Activated gamma-delta T cell treated with Interleukin-2 at 50 U/mL for 16 hours (primary cell): ENCODE data around the gene IGFBP2.

Source experiments
- DNase-seq: peaks from one replicate; pipeline ENCODE4 v3.0.0-alpha.2; 2020

IGFBP2 gene

GRCh38 chr2:216616083-216616678, 17.0 kb upstream of the IGFBP2 start:
- no peak for DNase-seq

- DNase-seq: no peak
These were observed 15.9 kb upstream of the IGFBP2 start for GRCh38 chr2:216617159-216617815.

DNA sequence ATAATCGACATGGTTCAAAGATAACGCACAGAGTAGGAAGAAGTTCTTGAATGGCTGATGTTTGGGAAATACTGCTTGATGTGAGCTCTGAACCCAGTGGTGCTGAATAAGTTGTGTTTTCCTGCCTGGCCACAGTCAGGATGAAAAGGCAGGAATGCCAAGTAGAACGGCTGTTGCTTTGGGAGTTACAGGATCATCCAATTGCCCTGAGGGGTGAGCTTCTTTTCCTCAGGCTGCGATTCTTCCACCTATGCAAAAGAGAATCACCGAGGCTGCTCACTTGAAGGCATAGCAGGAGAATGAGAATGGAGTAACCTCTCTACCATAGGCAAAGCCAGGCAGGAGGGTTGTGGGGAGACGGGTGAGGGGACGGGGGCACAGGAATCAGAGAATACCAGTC, 14.4 kb upstream of the IGFBP2 start:
- DNase-seq: no peak

GRCh38 chr2:216619411-216620393, 13.5 kb upstream of the IGFBP2 start:
- no peak for DNase-seq

- no peak for DNase-seq
These were observed 12.4 kb upstream of the IGFBP2 start for GRCh38 chr2:216620786-216621185.

- no peak for DNase-seq
These were observed 11.9 kb upstream of the IGFBP2 start for GRCh38 chr2:216621292-216621691.

GRCh38 chr2:216622526-216622925, 10.7 kb upstream of the IGFBP2 start:
- DNase-seq: no peak

DNA sequence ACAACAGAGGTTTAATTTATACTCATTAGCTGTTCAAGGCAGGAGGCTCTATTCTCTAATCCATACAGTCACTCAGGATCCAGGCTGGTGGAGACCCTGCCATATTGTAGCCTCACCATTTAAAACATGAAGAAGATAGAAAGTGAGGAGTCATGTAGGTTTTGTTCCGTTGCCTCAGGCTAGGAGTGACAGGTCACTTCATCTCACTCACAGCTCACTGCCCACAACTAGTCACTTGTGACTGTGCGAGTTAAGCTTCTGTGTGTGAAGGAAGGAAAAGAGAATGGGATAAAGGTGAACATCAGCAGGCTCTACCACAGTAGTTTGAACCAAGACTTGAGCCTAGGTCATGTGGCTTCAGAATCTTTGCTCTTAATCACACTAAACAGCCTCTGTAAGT, 9.0 kb upstream of the IGFBP2 start:
- no peak for DNase-seq

GRCh38 chr2:216626168-216626874, 6.9 kb upstream of the IGFBP2 start:
- no peak for DNase-seq

DNA sequence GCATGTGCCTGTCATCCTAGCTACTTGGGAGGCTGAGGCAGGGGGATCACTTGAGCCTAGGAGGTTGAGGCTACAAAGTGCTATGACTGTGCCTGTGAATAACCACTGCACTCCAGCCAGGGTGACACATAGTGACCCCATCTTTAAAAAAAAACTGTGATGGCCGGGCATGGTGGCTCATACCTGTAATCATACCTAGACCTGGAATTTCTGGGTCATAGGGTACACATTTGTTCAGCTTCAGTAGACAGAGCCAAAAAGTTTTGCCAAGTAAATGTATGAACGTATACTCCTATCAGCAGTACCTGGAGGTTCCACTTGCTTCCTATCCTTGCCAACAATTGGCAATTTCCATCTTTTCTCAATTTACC, 6.4 kb upstream of the IGFBP2 start:
- DNase-seq: no peak

GRCh38 chr2:216629784-216630183, 3.4 kb upstream of the IGFBP2 start:
- DNase-seq: no peak

GRCh38 chr2:216632346-216632951, 771 bp upstream of the IGFBP2 start:
- no peak for DNase-seq

DNA sequence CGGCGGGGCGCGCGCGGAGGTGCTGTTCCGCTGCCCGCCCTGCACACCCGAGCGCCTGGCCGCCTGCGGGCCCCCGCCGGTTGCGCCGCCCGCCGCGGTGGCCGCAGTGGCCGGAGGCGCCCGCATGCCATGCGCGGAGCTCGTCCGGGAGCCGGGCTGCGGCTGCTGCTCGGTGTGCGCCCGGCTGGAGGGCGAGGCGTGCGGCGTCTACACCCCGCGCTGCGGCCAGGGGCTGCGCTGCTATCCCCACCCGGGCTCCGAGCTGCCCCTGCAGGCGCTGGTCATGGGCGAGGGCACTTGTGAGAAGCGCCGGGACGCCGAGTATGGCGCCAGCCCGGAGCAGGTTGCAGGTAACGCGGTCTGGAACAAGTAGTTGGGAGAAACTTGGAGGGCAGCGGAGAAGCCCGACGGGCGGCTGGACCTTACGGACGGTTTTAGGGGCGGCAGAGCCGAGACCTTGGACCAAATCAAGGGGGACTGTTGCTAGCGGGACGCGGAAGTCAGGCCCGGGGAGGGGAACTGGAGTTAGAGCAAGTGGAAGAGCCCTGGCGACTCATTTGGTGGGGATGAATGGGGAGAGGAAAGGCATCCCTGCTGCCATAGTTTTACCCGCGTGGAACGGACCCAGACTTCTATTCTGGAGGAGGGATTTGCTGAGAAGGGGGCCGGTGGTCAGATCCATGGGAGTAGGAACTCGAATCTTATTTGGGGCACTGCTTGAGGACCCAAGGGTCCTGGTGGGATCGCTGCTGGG, 573 bp downstream of the IGFBP2 start:
- DNase-seq: no peak

DNA sequence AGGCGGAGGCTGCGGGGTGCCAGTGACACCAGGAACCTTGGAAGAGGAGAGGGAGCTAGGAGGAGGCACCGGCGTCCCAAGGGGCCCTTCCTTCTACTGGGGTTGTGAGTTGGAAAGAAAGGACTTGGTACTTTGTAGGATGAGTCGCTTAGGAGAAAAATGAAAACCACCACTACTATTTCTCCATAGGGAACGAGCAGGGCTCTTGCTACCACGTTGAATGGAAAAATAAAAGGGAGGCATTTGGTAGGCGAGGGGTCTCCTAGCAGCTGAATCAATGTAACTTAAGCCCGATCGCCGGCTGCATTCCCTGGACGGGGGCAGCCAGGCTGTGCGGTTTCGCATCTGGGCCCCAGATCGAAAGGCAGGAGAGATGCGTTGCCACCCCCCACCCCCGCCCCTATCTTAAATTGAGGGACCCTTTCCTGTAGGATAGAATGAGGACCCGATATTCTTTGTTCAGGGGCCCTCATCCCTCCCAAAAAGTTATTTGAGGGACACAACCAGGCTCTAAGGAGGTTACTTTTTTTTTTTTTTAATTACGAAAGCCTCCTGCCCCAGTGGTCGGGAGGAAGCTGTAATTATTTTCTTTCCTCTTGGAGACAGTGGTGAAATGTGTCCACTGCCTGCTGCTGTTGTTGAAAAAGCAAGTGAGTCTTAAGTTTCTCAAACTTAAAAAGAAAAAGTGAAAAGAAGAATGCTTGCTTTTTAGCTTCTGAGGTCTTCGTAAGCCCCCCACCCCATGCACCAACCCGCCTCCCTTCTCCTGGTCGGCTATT, 1.3 kb downstream of the IGFBP2 start:
- no peak for DNase-seq

DNA sequence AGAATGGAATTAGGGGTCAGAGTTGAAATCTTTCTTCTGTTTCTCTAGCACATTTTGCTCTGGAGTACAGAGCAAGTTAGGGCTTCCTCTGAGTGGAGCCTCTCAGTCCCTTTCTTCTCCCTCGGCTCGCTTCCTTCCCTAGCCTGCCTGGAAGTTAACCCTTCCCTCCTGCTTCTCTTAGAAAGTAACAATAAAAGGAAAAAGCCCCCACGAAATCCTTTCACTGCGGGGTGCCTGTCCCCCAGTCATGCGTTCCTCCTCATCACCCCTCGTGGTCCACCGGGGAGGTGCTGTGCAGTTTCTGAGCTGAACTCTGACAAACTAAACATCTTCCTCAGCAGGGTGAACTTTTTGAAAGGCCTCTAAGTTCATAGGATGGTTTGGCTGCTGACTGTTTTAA, 2.0 kb downstream of the IGFBP2 start:
- DNase-seq: no peak

DNA sequence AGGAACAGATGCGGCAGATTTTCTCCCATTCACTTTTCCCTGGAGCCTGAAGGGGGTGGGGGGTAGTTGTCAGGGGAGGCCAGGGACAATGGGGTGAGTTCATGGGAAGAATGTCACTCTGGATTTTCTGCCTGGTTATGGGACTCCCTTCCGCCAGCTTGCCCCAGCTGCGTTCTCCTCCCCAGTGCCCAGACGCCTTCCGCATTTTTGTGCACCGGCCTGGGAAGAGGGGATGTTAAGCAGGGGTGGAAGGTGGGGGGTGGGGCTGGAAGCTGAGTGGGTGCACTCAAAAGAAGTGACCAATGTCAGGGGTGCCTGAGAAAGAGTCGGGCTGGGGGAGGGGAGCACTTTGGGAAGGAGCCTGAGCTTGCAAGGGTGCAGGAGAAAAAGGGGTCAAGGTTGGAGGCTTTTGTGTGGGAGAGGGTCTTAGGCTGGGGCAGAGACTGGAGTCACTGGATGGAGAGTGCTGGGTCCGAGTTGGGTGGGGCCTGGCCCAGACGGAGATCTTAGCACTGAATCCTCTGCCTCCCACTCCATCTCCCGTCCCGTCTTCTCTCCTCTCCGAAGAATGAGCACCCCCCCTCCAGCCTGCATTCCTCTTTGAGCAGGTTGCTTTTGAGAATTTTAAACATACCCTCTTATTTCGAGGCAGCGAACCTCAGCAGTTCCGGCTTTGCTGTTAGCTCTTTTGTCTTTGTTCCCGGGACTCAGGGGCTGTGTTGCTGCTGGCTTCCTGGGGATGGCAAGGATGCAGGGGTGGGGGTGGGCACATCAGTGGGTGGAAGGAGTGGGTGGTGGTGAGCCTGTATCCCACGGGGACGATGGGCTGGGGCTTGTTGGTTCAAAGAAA, 2.7 kb downstream of the IGFBP2 start:
- no peak for DNase-seq

DNA sequence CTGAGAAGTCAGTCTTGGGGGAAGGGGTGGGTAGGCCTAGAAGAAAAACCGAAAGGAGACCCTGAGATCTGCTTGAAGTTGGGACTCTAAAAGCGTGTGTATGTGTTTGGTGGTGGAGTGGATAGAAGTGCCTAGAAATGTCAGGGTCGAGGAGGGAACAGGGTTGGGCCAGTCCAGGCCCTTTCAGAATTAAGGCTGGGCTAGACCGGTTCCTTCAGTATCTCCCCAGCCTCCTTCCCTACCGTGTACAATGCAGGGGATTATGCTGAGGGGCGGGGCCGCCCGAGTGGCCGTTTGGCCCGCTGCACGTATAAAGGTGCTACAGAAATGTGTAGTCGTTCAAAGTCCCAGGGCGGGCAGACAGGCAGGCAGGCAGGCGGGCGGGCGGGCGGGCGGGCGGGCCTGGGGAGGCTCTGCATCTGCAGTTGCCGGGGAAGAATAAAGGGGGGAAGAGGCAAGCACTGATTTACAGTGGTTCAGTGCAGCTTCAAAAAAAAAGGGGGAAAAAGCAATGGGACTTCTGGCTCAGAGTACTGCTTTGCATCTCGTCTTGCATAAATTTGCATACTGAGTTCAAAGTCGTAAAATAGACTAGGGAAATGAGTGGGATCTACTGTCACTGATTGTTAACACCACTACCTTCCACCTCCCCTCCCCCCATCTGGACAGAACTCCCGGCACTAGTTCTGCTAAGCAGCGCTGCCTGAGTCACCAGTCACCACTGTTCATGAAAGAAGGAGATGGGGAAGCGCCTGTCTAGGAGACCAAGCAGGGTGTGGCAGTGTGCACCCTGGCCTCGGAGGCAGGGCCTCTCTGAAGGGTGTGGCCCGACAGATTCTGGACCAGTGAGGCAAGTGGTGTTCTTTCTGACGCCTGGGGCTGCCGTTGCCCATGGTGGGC, 3.6 kb downstream of the IGFBP2 start:
- no peak for DNase-seq

GRCh38 chr2:216637472-216637871, 4.3 kb downstream of the IGFBP2 start:
- DNase-seq: no peak
